OCI-M2 (cell line): ENCODE measurements around the gene NEK1.
"Not testable (repeated sequence)": the region's sequence is repeated elsewhere in the genome, so short reads cannot be mapped to it uniquely, and the experiment has no call there.

Source experiments
- DNase-seq: peaks from one replicate; lab custom pipeline; 2025; ENCODE audit not compliant: unreplicated experiment; lab: John Stamatoyannopoulos, UW

The NEK1 gene

GRCh38 chr4:169427727-169428126, 184.7 kb downstream of the NEK1 start:
- DNase-seq: not testable (repeated sequence)

- no peak for DNase-seq
Observed at GRCh38 chr4:169420291-169420690, 192.1 kb downstream of the NEK1 start.

- no peak for DNase-seq
Observed at GRCh38 chr4:169418846-169419245, 193.5 kb downstream of the NEK1 start.

GRCh38 chr4:169417629-169418282, 194.6 kb downstream of the NEK1 start:
- no peak for DNase-seq

- no peak for DNase-seq
Observed at GRCh38 chr4:169416997-169417396, 195.4 kb downstream of the NEK1 start.

- DNase-seq: no peak
Observed at GRCh38 chr4:169416461-169416860, 195.9 kb downstream of the NEK1 start.

- no peak for DNase-seq
Observed at GRCh38 chr4:169414913-169415312, 197.5 kb downstream of the NEK1 start.

- no peak for DNase-seq
Observed at GRCh38 chr4:169412046-169412445, 200.3 kb downstream of the NEK1 start.

- DNase-seq: no peak
Observed at GRCh38 chr4:169410839-169411770, 201.3 kb downstream of the NEK1 start.

GRCh38 chr4:169407217-169407845, 205.1 kb downstream of the NEK1 start:
- no peak for DNase-seq

- DNase-seq: no peak
Observed at GRCh38 chr4:169404960-169405359, 207.4 kb downstream of the NEK1 start.

GRCh38 chr4:169400832-169401231, 211.6 kb downstream of the NEK1 start:
- DNase-seq: no peak

GRCh38 chr4:169399976-169400767, 212.2 kb downstream of the NEK1 start:
- no peak for DNase-seq

GRCh38 chr4:169398316-169398715, 214.1 kb downstream of the NEK1 start:
- no peak for DNase-seq

- no peak for DNase-seq
Observed at GRCh38 chr4:169397762-169398161, 214.6 kb downstream of the NEK1 start.

- no peak for DNase-seq
Observed at GRCh38 chr4:169385376-169385775, 227.0 kb downstream of the NEK1 start.

GRCh38 chr4:169384779-169385178, 227.6 kb downstream of the NEK1 start:
- DNase-seq: no peak

GRCh38 chr4:169383724-169384123, 228.7 kb downstream of the NEK1 start:
- no peak for DNase-seq

GRCh38 chr4:169379688-169380087, 232.7 kb downstream of the NEK1 start:
- no peak for DNase-seq

- no peak for DNase-seq
Observed at GRCh38 chr4:169377367-169377766, 235.0 kb downstream of the NEK1 start.

- DNase-seq: no peak
Observed at GRCh38 chr4:169376421-169376820, 236.0 kb downstream of the NEK1 start.
